Endothelial cell (in vitro differentiated cells): ENCODE results near the gene KRT4. TPM values are rescaled to one million over a fixed set of nuclear protein-coding genes. Genes with fewer than 3 reads are reported as not detected.

ENCODE experiments used
- DNase-seq: peaks from one replicate; pipeline ENCODE4 v3.0.0; 2021; ENCODE audit warnings: low spot score
- H3K27ac Mint-ChIP-seq: one replicate; pipeline ENCODE4 v1.8.0; 2021; ENCODE audit warnings: mixed read lengths, inconsistent platforms; ENCODE audit not compliant: unreplicated experiment
- H3K27me3 Mint-ChIP-seq: one replicate; pipeline ENCODE4 v1.8.0; 2021; ENCODE audit warnings: mild to moderate bottlenecking, moderate library complexity, mixed read lengths, inconsistent platforms; ENCODE audit not compliant: unreplicated experiment
- H3K36me3 Mint-ChIP-seq: one replicate; pipeline ENCODE4 v1.8.0; 2021; ENCODE audit warnings: mild to moderate bottlenecking, low read depth, mixed read lengths, inconsistent platforms; ENCODE audit not compliant: unreplicated experiment
- H3K4me1 Mint-ChIP-seq: one replicate; pipeline ENCODE4 v1.8.0; 2021; ENCODE audit warnings: mild to moderate bottlenecking, mixed read lengths, inconsistent platforms; ENCODE audit not compliant: unreplicated experiment
- H3K4me3 Mint-ChIP-seq: one replicate; pipeline ENCODE4 v1.8.0; 2021; ENCODE audit warnings: mild to moderate bottlenecking, mixed read lengths, inconsistent platforms; ENCODE audit not compliant: unreplicated experiment
- H3K9me3 Mint-ChIP-seq: one replicate; pipeline ENCODE4 v1.8.0; 2021; ENCODE audit warnings: mixed read lengths, inconsistent platforms; ENCODE audit not compliant: unreplicated experiment
- CTCF ChIP-seq: fragments of 200-600 bp; sonication (generic); IDR thresholded peaks from one replicate; pipeline ENCODE4 v1.5.0; 2021; ENCODE audit warnings: antibody characterized with exemption; ENCODE audit not compliant: unreplicated experiment
- total RNA-seq: library from RNA; stranded (reverse); fragmentation: NEBNext Ultra II Directional; extraction: Animal tissue kit (Norgen Biotek cat#: 25700); gene quantifications from one replicate; pipeline ENCODE4 v1.2.1, GENCODE V29; 2021; ENCODE audit not compliant: unreplicated experiment

KRT4 gene
- total RNA-seq, 1 donor from 2014 or later, result not detected

GRCh38 chr12:52788876-52789636, 24.9 kb downstream of the KRT4 start:
- TF ChIP-seq CTCF, result no peak
- H3K9me3 Mint-ChIP-seq, result no peaks in the 10 kb centered on the region
- no peak overlapping the region for H3K4me3 Mint-ChIP-seq
- peaks cover 7% of the 10 kb centered on the region for H3K27me3 Mint-ChIP-seq
- no peak for DNase-seq
- no peaks in the 10 kb centered on the region for H3K36me3 Mint-ChIP-seq
- no peak overlapping the region for H3K27ac Mint-ChIP-seq
- H3K4me1 Mint-ChIP-seq, result no peaks in the 10 kb centered on the region

- Mint-ChIP-seq H3K4me3 (no peak overlapping the region), H3K4me1 (no peaks in the 10 kb centered on the region), H3K9me3 (no peaks in the 10 kb centered on the region), H3K27ac (no peak overlapping the region), H3K27me3 (peaks cover 6% of the 10 kb centered on the region), H3K36me3 (no peaks in the 10 kb centered on the region)
- TF ChIP-seq CTCF, result no peak
- no peak for DNase-seq
Measured at GRCh38 chr12:52788192-52788875, 25.6 kb downstream of the KRT4 start.

- no peaks in the 10 kb centered on the region for H3K36me3 Mint-ChIP-seq
- no peak overlapping the region for H3K4me3 Mint-ChIP-seq
- no peak overlapping the region for H3K27ac Mint-ChIP-seq
- H3K9me3 Mint-ChIP-seq, result no peaks in the 10 kb centered on the region
- no peak for DNase-seq
- H3K4me1 Mint-ChIP-seq, result no peaks in the 10 kb centered on the region
- H3K27me3 Mint-ChIP-seq, result peaks cover 6% of the 10 kb centered on the region
- no peak for TF ChIP-seq CTCF
Measured at GRCh38 chr12:52787324-52788191, 26.4 kb downstream of the KRT4 start.

- Mint-ChIP-seq H3K27ac (no peak overlapping the region), H3K9me3 (no peaks in the 10 kb centered on the region), H3K36me3 (no peaks in the 10 kb centered on the region), H3K4me1 (no peaks in the 10 kb centered on the region), H3K4me3 (no peak overlapping the region), H3K27me3 (peaks cover 8% of the 10 kb centered on the region)
- DNase-seq, result no peak
- TF ChIP-seq CTCF, result no peak
Measured at GRCh38 chr12:52784909-52785308, 29.0 kb downstream of the KRT4 start.
